Endothelial cell of umbilical vein (primary cell): Measurements from ENCODE around the gene SUMO2. TPM values are rescaled to one million over a fixed set of nuclear protein-coding genes. Genes with fewer than 3 reads are reported as not detected.

Source experiments
- BruUV-seq: library from RNA; stranded (reverse); fragments of 400-500 nt; replicated peaks from 2 replicates; lab custom pipeline; 2021; lab: Mats Ljungman, UMichigan
- CTCF ChIA-PET: fragments of 300-600, 350-600 bp; sonication (Branson Sonifier 250); formaldehyde crosslinking; loops from one replicate; lab custom pipeline; 2021; ENCODE audit warnings: antibody characterized with exemption, inconsistent platforms; lab: Charles Lee
- POLR2A ChIA-PET: fragments of 300-600, 350-600 bp; sonication (Branson Sonifier 250); formaldehyde crosslinking; loops from one replicate; lab custom pipeline; 2021; ENCODE audit warnings: antibody characterized with exemption, inconsistent platforms; lab: Charles Lee
- DNase-seq: peaks from one replicate; pipeline ENCODE4 v3.0.0-alpha.2; 2011; ENCODE audit warnings: low read depth, low spot score
- FAIRE-seq: peaks from 2 replicates; lab custom pipeline; 2011; peaks lifted over from hg19 to GRCh38; lab: Jason Lieb, UNC
- H2AFZ ChIP-seq: 2 replicates; pipeline ENCODE4 v1.6.0; 2012; ENCODE audit warnings: low read depth, low read length, control low read depth, inconsistent platforms
- H3K27ac ChIP-seq: 2 replicates; pipeline ENCODE4 v1.5.1; 2011; ENCODE audit warnings: low read depth, mild to moderate bottlenecking, control low read depth, low read length, moderate library complexity; ENCODE audit not compliant: insufficient read depth
- H3K27me3 ChIP-seq, 2 experiments: 2 replicates each; pipeline versions ENCODE4 v1.6.0 to v1.6.1; 2011; ENCODE audit warnings: low read length in 2 of 2, mixed read lengths in 1 of 2; ENCODE audit not compliant: control insufficient read depth in 2 of 2, insufficient read depth in 2 of 2
- H3K36me3 ChIP-seq, 2 experiments: 2 replicates in 1 of 2; 3 replicates in 1 of 2; pipeline ENCODE4 v1.5.1; 2011; ENCODE audit warnings: low read length in 2 of 2, mild to moderate bottlenecking in 1 of 2, moderate library complexity in 1 of 2; ENCODE audit not compliant: control insufficient read depth in 2 of 2, insufficient read depth in 2 of 2; ENCODE audit errors: extremely low read depth in 1 of 2
- H3K4me1 ChIP-seq: 3 replicates; pipeline ENCODE4 v1.5.1; 2011; ENCODE audit warnings: mild to moderate bottlenecking, low read length; ENCODE audit not compliant: control insufficient read depth, insufficient read depth; ENCODE audit errors: extremely low read depth
- H3K4me2 ChIP-seq: 2 replicates; pipeline ENCODE4 v1.6.1; 2011; ENCODE audit warnings: low read length, control low read depth, mixed read lengths; ENCODE audit not compliant: insufficient read depth
- H3K4me3 ChIP-seq, 3 experiments: fragments of 200-600 bp in 1 of 3; sonication (generic), shearing (Covaris generic) in 1 of 3; replicated peaks in 1 of 3; 2 replicates each; pipeline ENCODE4 v1.5.1; 2011 to 2016; ENCODE audit warnings: control low read depth in 3 of 3, low read length in 3 of 3, mild to moderate bottlenecking in 2 of 3, inconsistent platforms in 1 of 3, low read depth in 1 of 3, moderate library complexity in 1 of 3; ENCODE audit not compliant: insufficient read depth in 1 of 3
- H3K79me2 ChIP-seq: 2 replicates; pipeline ENCODE4 v1.6.0; 2012; ENCODE audit warnings: low read length, inconsistent platforms; ENCODE audit not compliant: control insufficient read depth, insufficient read depth
- H3K9ac ChIP-seq: replicated peaks from 2 replicates; pipeline ENCODE3; 2011; ENCODE audit warnings: low read length, control low read depth; ENCODE audit not compliant: insufficient read depth; ENCODE audit errors: extremely low read depth
- H3K9me1 ChIP-seq: replicated peaks from 3 replicates; pipeline ENCODE4 v1.6.0; 2011; ENCODE audit warnings: mild to moderate bottlenecking, low read length; ENCODE audit not compliant: control insufficient read depth, insufficient read depth; ENCODE audit errors: extremely low read depth
- H3K9me3 ChIP-seq: replicated peaks from 2 replicates; pipeline ENCODE4 v1.5.1; 2012; ENCODE audit warnings: low read length, inconsistent platforms; ENCODE audit not compliant: control insufficient read depth, insufficient read depth
- H4K20me1 ChIP-seq: replicated peaks from 2 replicates; pipeline ENCODE3; 2011; ENCODE audit warnings: mild to moderate bottlenecking, low read length; ENCODE audit not compliant: control insufficient read depth, insufficient read depth; ENCODE audit errors: extremely low read depth
- CTCF ChIP-seq, 2 donors: IDR thresholded peaks; 1 replicate in 1 of 2; 2 replicates in 1 of 2; pipeline ENCODE4 v1.5.1; 2011; ENCODE audit warnings: low read length in 2 of 2, mild to moderate bottlenecking in 2 of 2, moderate library complexity in 2 of 2, control low read depth in 1 of 2, inconsistent platforms in 1 of 2, low read depth in 1 of 2; ENCODE audit not compliant: insufficient read depth in 1 of 2; ENCODE audit errors: extremely low read depth in 1 of 2
- EZH2 ChIP-seq: IDR thresholded peaks from 2 replicates; pipeline ENCODE4 v1.6.1; 2012; ENCODE audit warnings: borderline replicate concordance, low read depth, mild to moderate bottlenecking, moderate library complexity, low read length, inconsistent platforms; ENCODE audit not compliant: severe bottlenecking
- FOS ChIP-seq: IDR thresholded peaks from 2 replicates; pipeline ENCODE4 v1.6.1; 2011; ENCODE audit warnings: mild to moderate bottlenecking, low read length, moderate library complexity, borderline replicate concordance; ENCODE audit not compliant: insufficient read depth
- GATA2 ChIP-seq: IDR thresholded peaks from 2 replicates; pipeline ENCODE4 v1.7.0; 2011; ENCODE audit warnings: low read depth, mild to moderate bottlenecking, moderate library complexity, mixed read lengths, low read length; ENCODE audit not compliant: insufficient read length, insufficient read depth
- JUN ChIP-seq: IDR thresholded peaks from 2 replicates; pipeline ENCODE4 v1.6.1; 2011; ENCODE audit warnings: borderline replicate concordance, low read depth; ENCODE audit not compliant: insufficient read length, insufficient read depth
- MAX ChIP-seq: IDR thresholded peaks from 2 replicates; pipeline ENCODE4 v1.6.1; 2011; ENCODE audit not compliant: insufficient read depth, insufficient read length
- MYC ChIP-seq: IDR thresholded peaks from one replicate; pipeline ENCODE4 v1.6.1; 2011; ENCODE audit warnings: mild to moderate bottlenecking, low read depth, low read length
- POLR2A ChIP-seq: IDR thresholded peaks from 2 replicates; pipeline ENCODE4 v1.6.1; 2012; ENCODE audit warnings: low read depth, mild to moderate bottlenecking, control low read depth, low read length
- POLR2AphosphoS5 ChIP-seq: IDR thresholded peaks from 2 replicates; pipeline ENCODE4 v1.6.1; 2012; ENCODE audit warnings: low read depth, mild to moderate bottlenecking, control low read depth, low read length, moderate library complexity; ENCODE audit not compliant: insufficient read depth
- dilution Hi-C: fragments of 300-500 bp; cut with MboI; formaldehyde crosslinking; loops from one replicate; pipeline ENCODE4 v1.15.0; 2019; ENCODE audit warnings: low sequenced_read_pairs; ENCODE audit not compliant: extremely low pct_ligation_motif_present
- intact Hi-C: fragments of 100-400 bp; cut with micrococcal nuclease; formaldehyde crosslinking; loops from one replicate; pipeline ENCODE4 v1.10.0; 2022
- polyA plus RNA-seq, 4 experiments: library from polyadenylated mRNA; depleted of rRNA in 3 of 4; stranded (reverse) in 3 of 4; unstranded in 1 of 4; fragments of >200 nt; gene quantifications; 2 replicates each; pipeline versions ENCODE4 v1.2.1 to v1.2.3, GENCODE V29; 2011 to 2012; ENCODE audit warnings: missing spikeins in 1 of 4
- total RNA-seq: library from RNA; stranded (reverse); gene quantifications from 2 replicates; pipeline ENCODE4 v1.2.3, GENCODE V29; 2021

Gene SUMO2
- total and polyA plus RNA-seq, 2 donors (not counting 3 experiments of a cell fraction or from before 2014, with no cell fraction given), result 75.6 to 437 TPM

- Histone ChIP-seq H3K79me2 (no peaks in the 10 kb centered on the region), H2AFZ (no peak overlapping the region), H3K4me2 (no peak overlapping the region), H3K4me3 (no peak overlapping the region), H3K27ac (no peak overlapping the region), H4K20me1 (no peaks in the 10 kb centered on the region), H3K36me3 (peaks cover 8 to 29% of the 10 kb centered on the region in 2 experiments), H3K9me3 (no peaks in the 10 kb centered on the region), H3K4me1 (no peaks in the 10 kb centered on the region), H3K9ac (no peak overlapping the region), H3K27me3 (no peaks in the 10 kb centered on the region), H3K9me1 (no peaks in the 10 kb centered on the region)
- ChIA-PET POLR2A (interaction anchor here (0.5 to 0.6 kb wide), 2 partner anchors 14 to 18 kb away, joined by 3 read pairs; no protein-coding TSS in a partner anchor), CTCF (interaction anchor here (1.6 kb wide), 1 partner anchor 46 kb away, joined by 6 read pairs; the partner anchor contains the start of gene MIF4GD)
- no TSS peak for BruUV-seq
- dilution Hi-C loops, result no loop called here
- TF ChIP-seq MAX, result no peak
- no peak for TF ChIP-seq FOS
- no peak for TF ChIP-seq CTCF (IDR thresholded peaks at IDR 0.05; ENCODE audit: extremely low read depth in 1 of 2, insufficient read depth in 1 of 2, low read depth in 1 of 2, low read length in 2 of 2)
- DNase-seq, result no peak
- FAIRE-seq, result no peak
- intact Hi-C loops, result no loop called here
Observed at GRCh38 chr17:75225016-75225415, 42.3 kb upstream of the SUMO2 start.

- H3K4me2 ChIP-seq, result no peak overlapping the region
- FAIRE-seq, result no peak
- no peaks in the 10 kb centered on the region for H3K4me1 ChIP-seq
- no peak overlapping the region for H2AFZ ChIP-seq
- no peaks in the 10 kb centered on the region for H4K20me1 ChIP-seq
- no peak for DNase-seq
- no peak overlapping the region for H3K4me3 ChIP-seq
- H3K9ac ChIP-seq, result no peak overlapping the region
- dilution Hi-C loops, result no loop called here
- H3K27me3 ChIP-seq, result no peaks in the 10 kb centered on the region
- ChIA-PET POLR2A (no interaction called here), CTCF (interaction anchor here (1.4 kb wide), 1 partner anchor 19 kb away, joined by 3 read pairs; no protein-coding TSS in a partner anchor)
- no peaks in the 10 kb centered on the region for H3K9me3 ChIP-seq
- TF ChIP-seq FOS (no peak), JUN (no peak), POLR2AphosphoS5 (no peak), CTCF (IDR thresholded peaks at IDR 0.05; ENCODE audit: extremely low read depth in 1 of 2, insufficient read depth in 1 of 2, low read depth in 1 of 2, low read length in 2 of 2) (no peak), EZH2 (no peak), POLR2A (no peak), MYC (no peak), GATA2 (no peak), MAX (no peak)
- peaks cover 12 to 33% of the 10 kb centered on the region in 2 experiments for H3K36me3 ChIP-seq
- intact Hi-C loops, result no loop called here
- no peak overlapping the region for H3K27ac ChIP-seq
- BruUV-seq, result no TSS peak
- no peaks in the 10 kb centered on the region for H3K79me2 ChIP-seq
- H3K9me1 ChIP-seq, result no peaks in the 10 kb centered on the region
Observed at GRCh38 chr17:75219815-75220214, 37.1 kb upstream of the SUMO2 start.
